ENCODE results near the gene NPFFR1.

GRCh38 chr10:70333268-70333667 is 49.5 kb upstream of the NPFFR1 start:
- TF ChIP-seq CTCF (IDR thresholded peaks at IDR 0.05), result no peak
- no peak for TF ChIP-seq POLR2A (IDR thresholded peaks at IDR 0.05)

Data from lower leg skin (tissue), 3 donors.